ENCODE results near the gene POR. TPM values are rescaled to one million over a fixed set of nuclear protein-coding genes. Genes with fewer than 3 reads are reported as not detected.

POR gene
- total and polyA plus RNA-seq, 2 of the 8 experiments (the other 6 are each of a cell fraction or from before 2014, with no cell fraction given), result 98.7 to 144 TPM

DNA sequence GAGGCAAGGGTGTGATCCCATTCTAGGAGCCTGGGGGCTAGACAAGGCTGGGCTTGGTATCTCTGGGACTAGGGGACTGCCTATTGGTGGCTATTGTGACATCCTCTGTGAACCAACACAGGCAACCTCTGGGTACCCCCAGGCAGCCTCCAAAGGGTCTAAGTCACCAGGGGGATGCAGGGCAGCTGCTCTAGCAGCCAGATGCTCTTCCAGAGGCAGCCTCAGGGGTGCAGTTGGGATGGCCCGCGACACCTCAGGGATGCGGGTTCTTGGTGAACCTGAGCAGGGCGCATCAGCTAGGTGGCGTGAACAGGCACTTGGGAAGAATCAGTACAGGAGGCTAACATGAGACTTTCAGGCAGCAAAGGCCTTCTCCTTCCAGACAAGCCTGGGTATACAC lies 81.0 kb downstream of the POR start (continued):
- no peak for TF ChIP-seq SAP30 (IDR thresholded peaks at IDR 0.05; ENCODE audit: insufficient read depth, insufficient replicate concordance, low read length)
